ACC112 (cell line): ENCODE data around the gene MYBL2.

Experiments used
- H2AFZ ChIP-seq: fragments of 200-600 bp; sonication (generic); one replicate; pipeline ENCODE4 v1.6.0; 2017; ENCODE audit warnings: antibody characterized with exemption, low read length; ENCODE audit not compliant: unreplicated experiment
- H3K27ac ChIP-seq: fragments of 200-600 bp; sonication (generic); 2 replicates; pipeline ENCODE4 v1.5.1; 2014; ENCODE audit warnings: low read depth, mild to moderate bottlenecking, antibody characterized with exemption, low read length, moderate library complexity
- H3K27me3 ChIP-seq: fragments of 200-600 bp; sonication (generic); 2 replicates; pipeline ENCODE4 v1.6.1; 2014; ENCODE audit warnings: mild to moderate bottlenecking, antibody characterized with exemption, low read length, moderate library complexity, mixed read lengths; ENCODE audit not compliant: insufficient read depth
- H3K36me3 ChIP-seq: fragments of 200-600 bp; sonication (generic); 2 replicates; pipeline ENCODE4 v1.6.1; 2016; ENCODE audit warnings: mild to moderate bottlenecking, antibody characterized with exemption, low read length, moderate library complexity, mixed read lengths; ENCODE audit not compliant: insufficient read depth
- H3K4me1 ChIP-seq: fragments of 200-600 bp; sonication (generic); one replicate; pipeline ENCODE4 v1.6.1; 2016; ENCODE audit warnings: low read length, mixed read lengths; ENCODE audit not compliant: insufficient read depth, unreplicated experiment, control insufficient read depth
- H3K4me3 ChIP-seq: fragments of 200-600 bp; sonication (generic); 2 replicates; pipeline ENCODE4 v1.5.1; 2014; ENCODE audit warnings: mild to moderate bottlenecking, low read depth, low read length
- H3K79me2 ChIP-seq: fragments of 200-600 bp; sonication (generic); one replicate; pipeline ENCODE4 v1.6.0; 2016; ENCODE audit warnings: low read length; ENCODE audit not compliant: control insufficient read depth, unreplicated experiment, insufficient read depth

MYBL2 gene

DNA sequence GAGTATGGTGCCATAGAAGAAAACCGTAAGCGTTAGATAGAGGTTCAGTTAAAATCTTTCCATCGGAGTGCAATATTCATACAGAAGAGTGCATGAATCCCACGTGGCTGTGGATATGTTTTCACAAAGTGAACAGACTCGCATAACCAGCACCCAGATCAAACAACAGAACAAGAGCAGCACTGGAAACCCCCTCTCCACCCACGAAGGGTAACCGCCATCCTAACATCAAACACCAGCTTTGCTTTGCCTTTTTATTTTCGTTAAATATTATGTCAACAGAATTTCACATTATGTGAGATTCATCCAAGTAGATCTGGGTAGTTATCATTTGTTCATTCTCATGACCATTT, 55.2 kb downstream of the MYBL2 start:
- H3K79me2 ChIP-seq, result no peaks in the 10 kb centered on the region
- no peak overlapping the region for H2AFZ ChIP-seq
- H3K4me3 ChIP-seq, result no peak overlapping the region
- no peaks in the 10 kb centered on the region for H3K4me1 ChIP-seq
- H3K36me3 ChIP-seq, result no peaks in the 10 kb centered on the region
- no peaks in the 10 kb centered on the region for H3K27me3 ChIP-seq
- no peak overlapping the region for H3K27ac ChIP-seq

DNA sequence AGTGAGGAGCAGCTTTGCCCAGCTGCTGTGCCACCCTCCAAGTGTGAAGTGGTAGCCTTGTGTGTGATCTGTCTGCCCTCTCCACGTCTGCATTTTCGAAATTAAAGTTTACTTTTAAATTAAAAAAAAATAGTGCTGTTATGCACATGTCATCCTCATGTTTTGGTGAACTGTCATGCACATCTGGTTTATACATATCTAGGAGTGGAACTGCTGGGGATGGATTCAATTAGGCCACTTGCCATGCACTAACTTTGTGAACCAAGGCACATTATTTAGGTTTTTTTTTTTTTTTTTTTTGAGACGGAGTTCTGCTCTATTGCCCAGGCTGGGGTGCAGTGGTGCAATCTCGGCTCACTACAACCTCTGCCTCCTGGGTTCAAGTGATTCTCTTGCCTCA, 56.3 kb downstream of the MYBL2 start:
- H2AFZ ChIP-seq, result no peak overlapping the region
- no peaks in the 10 kb centered on the region for H3K4me1 ChIP-seq
- no peak overlapping the region for H3K4me3 ChIP-seq
- no peaks in the 10 kb centered on the region for H3K27me3 ChIP-seq
- H3K27ac ChIP-seq, result no peak overlapping the region
- no peaks in the 10 kb centered on the region for H3K36me3 ChIP-seq
- H3K79me2 ChIP-seq, result no peaks in the 10 kb centered on the region

DNA sequence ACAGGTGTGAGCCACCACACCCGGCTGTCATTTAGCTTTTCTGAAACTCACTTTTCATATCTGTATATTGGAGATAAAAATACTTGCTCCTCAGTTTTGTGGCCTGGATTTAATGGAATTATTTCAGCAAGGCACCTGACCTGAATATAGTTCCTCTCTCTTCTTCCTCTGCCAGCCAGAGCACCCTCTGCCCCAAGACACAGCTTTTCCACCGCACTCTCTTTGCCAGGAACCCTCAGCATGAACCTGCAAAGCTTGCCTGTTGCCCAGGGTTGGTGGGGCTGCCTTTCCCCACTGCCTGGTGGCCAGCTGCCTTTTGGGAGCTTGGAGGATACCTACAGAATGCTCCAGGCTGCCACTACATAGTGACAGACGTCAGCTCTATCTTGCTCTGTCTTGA, 56.8 kb downstream of the MYBL2 start:
- Histone ChIP-seq H3K79me2 (no peaks in the 10 kb centered on the region), H2AFZ (no peak overlapping the region), H3K27ac (no peak overlapping the region), H3K4me3 (no peak overlapping the region), H3K4me1 (no peaks in the 10 kb centered on the region), H3K27me3 (no peaks in the 10 kb centered on the region; the same call in 1 of the 2 replicates), H3K36me3 (no peaks in the 10 kb centered on the region)

DNA sequence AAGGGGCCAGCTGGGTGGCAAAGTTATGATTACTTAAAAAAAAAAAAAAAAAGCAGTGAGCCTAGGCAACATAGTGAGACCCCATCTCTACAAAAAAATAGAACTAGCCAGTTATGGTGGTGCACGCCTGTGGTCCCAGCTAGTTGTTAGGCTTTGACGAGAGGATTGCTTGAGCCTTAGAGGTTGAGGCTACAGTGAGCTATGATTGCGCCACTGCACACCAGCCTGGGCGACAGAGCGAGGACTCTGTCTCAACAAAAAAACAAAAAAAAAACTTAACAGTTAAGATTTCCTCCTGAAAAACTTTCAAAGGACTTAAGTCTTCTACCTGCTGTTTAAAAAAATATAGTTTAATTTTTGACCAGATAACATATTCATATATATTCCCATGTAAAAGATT, 57.5 kb downstream of the MYBL2 start:
- Histone ChIP-seq H2AFZ (no peak overlapping the region), H3K27ac (no peak overlapping the region), H3K4me3 (no peak overlapping the region), H3K27me3 (no peaks in the 10 kb centered on the region; the same call in 1 of the 2 replicates), H3K79me2 (no peaks in the 10 kb centered on the region), H3K36me3 (no peaks in the 10 kb centered on the region), H3K4me1 (no peaks in the 10 kb centered on the region)

DNA sequence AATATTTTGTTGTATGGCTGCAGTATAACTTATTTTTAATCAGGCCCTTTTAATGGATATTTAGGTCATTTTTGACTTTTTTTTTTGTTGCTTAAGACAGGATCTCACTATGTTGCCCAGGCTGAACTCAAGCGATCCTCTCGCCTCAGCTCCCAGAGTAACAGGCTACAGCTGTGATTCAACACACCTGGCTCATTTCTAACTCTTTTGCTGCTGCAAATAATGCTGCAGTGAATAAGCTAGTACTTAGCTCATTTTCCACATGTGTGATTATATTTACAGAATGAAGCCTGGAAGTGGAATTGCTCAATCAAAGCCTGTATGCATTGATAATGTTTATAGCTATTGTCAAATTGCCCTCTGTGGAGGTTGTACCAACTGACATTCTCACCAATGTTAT, 58.8 kb downstream of the MYBL2 start:
- Histone ChIP-seq H3K79me2 (no peaks in the 10 kb centered on the region), H3K4me3 (no peak overlapping the region), H3K27me3 (no peaks in the 10 kb centered on the region; the same call in 1 of the 2 replicates), H2AFZ (no peak overlapping the region), H3K27ac (no peak overlapping the region), H3K4me1 (no peaks in the 10 kb centered on the region), H3K36me3 (no peaks in the 10 kb centered on the region)

DNA sequence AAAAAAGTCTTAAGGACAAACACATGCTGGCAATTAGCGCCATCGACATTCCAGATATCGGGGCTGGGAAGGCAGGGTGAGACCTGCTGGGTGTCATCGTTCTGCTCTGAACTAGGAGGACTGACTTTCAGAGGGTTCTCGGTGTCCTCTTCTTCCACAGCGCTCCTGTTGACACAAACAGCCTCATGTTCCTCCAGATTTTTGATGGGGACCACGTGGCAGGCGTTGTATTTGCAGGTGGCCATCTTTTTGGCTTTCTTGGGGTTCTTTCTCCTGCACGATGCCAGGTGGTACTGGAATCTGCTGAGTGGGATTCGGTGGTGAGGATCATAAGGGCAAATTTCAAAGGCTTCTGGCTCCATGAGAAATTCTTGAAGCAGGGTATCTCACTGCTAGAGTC, 59.4 kb downstream of the MYBL2 start:
- Histone ChIP-seq H3K27ac (no peak overlapping the region), H3K27me3 (no peaks in the 10 kb centered on the region; the same call in 1 of the 2 replicates), H3K4me1 (no peaks in the 10 kb centered on the region), H2AFZ (no peak overlapping the region), H3K4me3 (no peak overlapping the region), H3K79me2 (no peaks in the 10 kb centered on the region), H3K36me3 (no peaks in the 10 kb centered on the region)

DNA sequence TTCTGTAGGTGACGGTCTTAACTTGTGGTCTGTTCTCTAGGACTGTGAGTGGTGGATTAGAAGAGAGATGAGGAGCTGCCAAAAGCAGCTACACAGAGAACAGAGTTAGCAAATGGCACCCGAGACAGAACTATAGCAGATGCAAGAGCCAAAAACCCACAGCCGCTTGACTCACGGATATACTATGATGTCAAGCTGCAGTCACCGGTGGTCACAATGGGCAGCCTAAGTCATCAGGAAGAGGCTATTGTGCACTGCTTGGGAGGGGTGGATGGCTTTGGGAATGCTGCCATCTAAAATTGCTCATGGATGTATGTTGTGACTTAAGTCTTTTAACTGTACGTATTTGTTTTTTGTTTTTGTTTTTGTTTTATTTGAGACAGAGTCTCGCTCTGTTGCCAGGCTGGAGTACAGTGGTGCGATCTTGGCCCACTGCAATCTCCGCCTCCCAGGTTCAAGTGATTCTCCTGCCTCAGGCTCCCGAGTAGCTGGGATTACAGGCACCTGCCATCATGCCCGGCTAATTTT, 60.0 kb downstream of the MYBL2 start, which contains the start of gene GTSF1L:
GTSF1L (minus strand) TSS at position 192 of the 528 bp plus-strand sequence. CDS start 308 bp downstream, outside the sequence.
- Histone ChIP-seq H3K4me3 (no peak within 1 kb of the TSS), H3K27ac (no peak within 1 kb of the TSS), H3K4me1 (no peaks in the 10 kb centered on the region), H3K79me2 (no peaks in the 10 kb centered on the region), H2AFZ (no peak within 1 kb of the TSS), H3K27me3 (no peaks in the 10 kb centered on the region; the same call in 1 of the 2 replicates), H3K36me3 (no peaks in the 10 kb centered on the region)

DNA sequence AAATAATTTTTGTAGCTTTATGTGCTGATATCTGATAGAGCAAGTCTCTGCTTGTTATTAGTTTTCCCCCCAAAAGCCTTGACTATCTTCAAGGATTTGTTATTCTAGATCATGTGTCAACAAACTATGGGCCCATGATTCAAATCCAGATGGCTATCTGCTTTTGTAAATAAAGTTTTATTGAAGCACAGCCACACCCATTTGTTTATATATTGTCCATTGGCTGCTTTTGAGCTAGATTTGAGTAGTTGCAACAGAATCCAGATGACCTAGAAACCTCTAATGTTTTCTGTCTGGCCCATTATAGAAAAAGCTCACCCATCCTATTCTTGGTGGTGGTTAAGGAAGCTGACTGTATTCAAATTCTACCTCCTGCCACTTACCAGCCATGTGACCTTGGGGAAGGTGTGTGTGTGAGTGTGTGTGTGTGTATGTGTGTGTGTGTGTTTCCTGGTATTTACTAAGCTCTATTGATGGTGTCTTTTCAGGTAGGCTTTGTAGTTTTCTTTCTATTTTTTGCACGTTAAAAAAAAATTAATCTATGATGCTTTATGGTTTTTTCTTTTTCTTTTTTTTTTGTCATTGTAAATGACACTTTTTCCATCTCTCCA, 61.2 kb downstream of the MYBL2 start:
- Histone ChIP-seq H2AFZ (no peak overlapping the region), H3K79me2 (no peaks in the 10 kb centered on the region), H3K4me3 (no peak overlapping the region), H3K4me1 (no peaks in the 10 kb centered on the region), H3K27me3 (peaks cover 5% of the 10 kb centered on the region; the same call in 1 of the 2 replicates), H3K36me3 (no peaks in the 10 kb centered on the region), H3K27ac (no peak overlapping the region)

DNA sequence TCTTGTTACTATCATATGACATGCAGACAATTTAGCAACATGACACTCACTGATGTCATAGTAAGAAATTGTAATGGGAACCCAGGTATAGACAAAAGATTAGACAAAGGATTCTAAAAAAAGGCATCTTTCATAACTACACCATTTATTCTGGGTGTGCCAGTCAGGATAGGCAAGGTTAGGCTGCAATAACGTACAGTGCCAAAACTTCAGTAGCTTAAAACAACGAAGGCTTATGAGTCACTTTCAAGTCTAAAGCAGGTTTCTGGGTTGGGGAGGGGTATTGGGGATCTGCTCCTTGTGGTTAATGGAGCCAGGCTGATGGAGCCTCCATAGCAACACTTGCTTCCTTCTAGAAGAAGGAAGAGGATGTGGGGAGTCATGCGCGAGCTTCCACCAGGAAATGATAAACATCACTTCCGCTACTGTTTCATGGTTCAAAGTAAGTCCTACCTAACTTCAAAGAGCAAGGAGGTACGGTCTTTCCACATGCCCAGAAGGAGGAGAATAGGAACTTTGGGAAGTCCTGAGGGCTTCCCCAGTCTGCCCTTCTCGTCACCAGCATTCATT, 61.9 kb downstream of the MYBL2 start:
- Histone ChIP-seq H3K4me1 (no peaks in the 10 kb centered on the region), H3K27me3 (peaks cover 5% of the 10 kb centered on the region; the same call in 1 of the 2 replicates), H3K4me3 (no peak overlapping the region), H3K27ac (no peak overlapping the region), H3K79me2 (no peaks in the 10 kb centered on the region), H3K36me3 (no peaks in the 10 kb centered on the region), H2AFZ (no peak overlapping the region)

DNA sequence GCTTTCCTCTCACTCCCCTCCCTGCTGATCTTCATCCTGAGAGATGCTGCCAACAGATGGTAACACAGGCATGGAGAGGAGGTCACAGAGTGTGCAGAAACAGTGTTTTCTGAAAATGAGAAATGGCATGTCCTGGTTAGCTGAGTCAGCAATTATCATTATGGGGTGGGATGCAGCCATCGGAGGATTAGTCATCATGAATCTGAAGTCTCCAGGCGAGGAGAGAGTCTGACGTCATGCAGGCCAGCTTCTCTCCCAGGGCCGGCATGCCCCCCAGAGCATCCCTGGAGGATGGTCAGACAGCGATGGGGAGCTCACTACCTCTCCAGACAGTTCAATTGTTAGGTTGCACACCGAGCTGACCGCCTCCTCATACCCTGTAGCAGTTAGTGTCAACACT, 64.6 kb downstream of the MYBL2 start:
- no peaks in the 10 kb centered on the region for H3K4me1 ChIP-seq
- no peak overlapping the region for H3K4me3 ChIP-seq
- no peak overlapping the region for H3K27ac ChIP-seq
- no peaks in the 10 kb centered on the region for H3K36me3 ChIP-seq
- no peak overlapping the region for H2AFZ ChIP-seq
- H3K79me2 ChIP-seq, result no peaks in the 10 kb centered on the region
- H3K27me3 ChIP-seq, result peaks cover 11% of the 10 kb centered on the region

DNA sequence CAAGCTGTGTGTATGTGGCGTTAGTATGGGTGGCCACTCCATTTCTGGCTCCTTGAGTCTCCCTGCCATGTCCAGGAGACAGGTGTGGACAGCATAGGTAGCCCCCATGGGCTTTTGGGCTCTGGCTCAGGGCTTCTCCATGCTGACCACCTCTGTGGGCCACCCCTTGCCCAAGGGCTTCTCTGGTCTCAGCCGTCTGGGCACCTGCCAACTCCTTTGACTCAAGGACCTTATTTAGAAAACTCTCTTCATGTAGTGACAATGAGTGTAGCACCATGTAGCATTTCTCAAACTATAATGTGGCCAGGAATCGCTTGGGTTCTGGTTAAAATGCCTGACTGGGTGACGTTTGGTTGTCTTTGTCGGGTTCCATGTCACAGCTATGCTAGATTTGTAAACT, 65.0 kb downstream of the MYBL2 start:
- no peaks in the 10 kb centered on the region for H3K4me1 ChIP-seq
- H3K36me3 ChIP-seq, result no peaks in the 10 kb centered on the region
- no peak overlapping the region for H2AFZ ChIP-seq
- peaks cover 11% of the 10 kb centered on the region for H3K27me3 ChIP-seq
- no peaks in the 10 kb centered on the region for H3K79me2 ChIP-seq
- H3K4me3 ChIP-seq, result no peak overlapping the region
- H3K27ac ChIP-seq, result no peak overlapping the region
